Endothelial cell of umbilical vein (primary cell): ENCODE data around the gene MAGI1.

ENCODE experiments used
- CTCF ChIP-seq, 2 donors: IDR thresholded peaks; 1 replicate in 1 of 2; 2 replicates in 1 of 2; pipeline ENCODE4 v1.5.1; 2011; ENCODE audit warnings: low read length in 2 of 2, mild to moderate bottlenecking in 2 of 2, moderate library complexity in 2 of 2, control low read depth in 1 of 2, inconsistent platforms in 1 of 2, low read depth in 1 of 2; ENCODE audit not compliant: insufficient read depth in 1 of 2; ENCODE audit errors: extremely low read depth in 1 of 2
- EZH2 ChIP-seq: IDR thresholded peaks from 2 replicates; pipeline ENCODE4 v1.6.1; 2012; ENCODE audit warnings: borderline replicate concordance, low read depth, mild to moderate bottlenecking, moderate library complexity, low read length, inconsistent platforms; ENCODE audit not compliant: severe bottlenecking
- MAX ChIP-seq: IDR thresholded peaks from 2 replicates; pipeline ENCODE4 v1.6.1; 2011; ENCODE audit not compliant: insufficient read depth, insufficient read length

- TF ChIP-seq CTCF (IDR thresholded peaks at IDR 0.05; ENCODE audit: extremely low read depth in 1 of 2, insufficient read depth in 1 of 2, low read depth in 1 of 2, low read length in 2 of 2) (no peak), EZH2 (no peak), MAX (no peak)
Measured at GRCh38 chr3:65385805-65386204, 652.9 kb downstream of the MAGI1 start.
